GM21825 (cell line): ENCODE results near the gene WNT3.
"Not testable (repeated sequence)": the region's sequence is repeated elsewhere in the genome, so short reads cannot be mapped to it uniquely, and the experiment has no call there.

Experiments
- ATAC-seq: cut with Tn5 transposase; IDR thresholded peaks from one replicate; pipeline ENCODE4 v1.9.1; 2021; ENCODE audit warnings: mild to moderate bottlenecking, moderate library complexity; ENCODE audit not compliant: unreplicated experiment

Gene WNT3

DNA sequence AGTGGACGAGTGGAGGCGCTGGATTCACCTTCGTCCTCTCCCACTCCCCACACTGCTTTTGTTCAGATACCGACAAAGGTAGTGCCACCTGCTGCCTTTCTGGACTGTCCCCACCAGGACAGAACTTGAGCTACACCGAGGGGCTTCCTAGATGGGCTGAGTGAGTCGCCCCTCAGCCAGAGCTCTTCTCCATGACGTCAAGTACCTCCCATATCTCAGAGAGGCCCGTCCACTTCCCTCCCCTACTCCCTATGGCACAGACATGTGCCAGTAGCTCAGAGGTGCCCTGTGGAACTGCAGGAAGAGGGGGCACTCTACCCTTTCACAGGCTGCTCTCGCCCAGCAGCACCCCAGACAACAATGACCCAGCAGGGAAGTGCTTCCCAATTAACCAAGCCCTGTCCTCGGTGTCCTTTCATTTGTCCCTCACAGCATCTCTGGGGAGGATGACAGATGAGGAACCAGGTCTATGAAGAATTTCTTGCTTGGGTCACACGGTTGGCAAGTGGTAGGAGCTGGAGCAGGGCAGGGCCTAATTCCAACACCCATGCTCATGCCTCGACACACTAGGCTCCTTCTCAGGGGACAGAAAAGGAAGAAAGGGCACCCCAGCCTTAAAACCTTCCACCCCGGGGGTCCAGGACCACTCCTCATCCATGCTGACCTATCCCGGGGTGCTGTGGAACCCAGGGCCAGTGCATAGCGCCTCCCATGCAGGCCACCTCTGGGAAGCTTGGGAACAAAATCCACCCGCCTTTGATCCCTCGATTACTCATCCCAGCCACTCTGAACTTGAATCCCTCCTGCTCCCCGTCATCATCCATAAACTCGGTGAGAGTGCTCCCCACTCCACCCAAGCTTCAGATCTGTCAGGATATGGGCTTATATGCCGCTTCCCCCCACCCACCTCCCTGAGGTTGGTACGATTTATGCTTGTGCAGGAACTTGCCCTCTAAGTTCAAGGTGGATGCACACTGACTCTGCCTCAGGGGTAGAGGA is 51.7 kb downstream of the WNT3 start:
- no peak for ATAC-seq

GRCh38 chr17:46765453-46765852 is 53.0 kb downstream of the WNT3 start:
- ATAC-seq: no peak

DNA sequence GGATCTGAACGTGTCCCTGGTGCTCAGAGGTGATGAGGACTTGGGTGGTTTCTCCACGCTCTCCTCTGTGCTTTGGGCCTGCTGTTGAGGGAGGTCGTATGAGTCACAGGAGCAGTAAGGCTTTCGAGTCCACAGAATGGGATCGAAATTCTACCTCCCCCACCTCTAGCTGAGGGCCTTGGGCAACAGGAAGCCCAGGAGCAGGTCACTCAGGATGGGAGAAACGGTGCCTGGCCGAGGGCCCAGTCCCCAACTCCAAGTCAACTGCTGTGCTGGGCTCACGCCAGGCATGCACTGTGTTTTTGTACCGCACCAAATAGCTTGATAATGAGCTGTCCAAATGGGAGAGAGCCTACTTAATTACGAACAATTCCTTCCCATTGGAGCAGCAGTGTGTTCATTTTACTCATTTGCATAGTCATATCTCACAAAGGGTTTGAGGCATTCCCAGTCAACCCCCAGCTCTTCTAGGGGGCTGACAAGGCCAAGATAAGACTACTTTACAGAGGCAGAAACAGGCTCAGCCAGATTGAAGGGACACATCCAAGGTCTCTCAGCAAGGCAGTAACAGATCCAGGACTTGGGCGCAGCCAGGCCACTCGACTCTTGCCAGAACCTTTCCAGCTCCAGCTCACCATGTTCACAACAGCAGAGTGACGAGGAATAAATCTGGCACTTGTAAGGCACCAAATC is 53.6 kb downstream of the WNT3 start:
- ATAC-seq: no peak

- no peak for ATAC-seq
Measured at GRCh38 chr17:46764000-46764708, 54.3 kb downstream of the WNT3 start.

DNA sequence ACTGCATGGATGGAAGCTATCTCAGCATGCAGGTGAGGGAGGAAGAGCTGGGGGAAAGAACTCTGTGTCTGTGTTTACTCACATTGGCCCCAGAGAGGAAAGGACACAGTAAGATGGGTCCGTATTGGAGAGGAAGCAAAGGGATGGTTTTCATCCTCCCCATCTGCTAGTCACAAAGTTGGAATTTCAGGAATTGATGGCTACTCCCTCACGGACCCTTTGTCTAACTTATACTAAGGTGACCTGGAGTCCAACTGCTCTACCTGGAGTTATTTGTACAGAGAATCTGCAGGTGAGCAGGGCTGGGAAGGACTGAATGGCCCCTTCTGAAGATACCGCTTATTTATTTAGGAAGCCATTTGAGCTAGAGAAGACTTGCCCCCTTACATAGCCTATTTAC is 55.1 kb downstream of the WNT3 start:
- ATAC-seq: no peak

DNA sequence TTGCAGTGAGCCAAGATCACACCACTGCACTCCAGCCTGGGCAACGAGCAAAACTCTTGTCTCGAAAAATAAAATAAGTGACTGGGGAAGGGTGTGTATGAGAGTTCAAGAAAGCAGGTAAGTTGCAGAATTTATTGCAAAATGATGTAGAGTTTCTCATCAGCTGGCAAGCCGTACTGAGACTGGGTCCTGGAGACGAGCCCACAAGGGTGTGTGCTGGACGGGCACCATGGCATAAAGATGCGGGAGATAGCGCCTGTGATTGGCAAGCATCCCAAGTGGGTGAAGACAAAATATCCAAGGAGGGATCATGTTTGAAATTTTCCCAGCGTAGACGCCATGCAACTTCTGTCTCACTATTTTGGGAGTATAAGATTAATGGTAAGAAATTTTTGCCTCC is 59.4 kb downstream of the WNT3 start:
- no peak for ATAC-seq

- no peak for ATAC-seq
Measured at GRCh38 chr17:46758614-46759013, 59.9 kb downstream of the WNT3 start.

GRCh38 chr17:46757588-46757987 is 60.9 kb downstream of the WNT3 start:
- ATAC-seq: not testable (repeated sequence)

- no peak for ATAC-seq
Measured at GRCh38 chr17:46756861-46757260, 61.6 kb downstream of the WNT3 start.

- ATAC-seq: no peak
Measured at GRCh38 chr17:46756081-46756735, 62.3 kb downstream of the WNT3 start.

DNA sequence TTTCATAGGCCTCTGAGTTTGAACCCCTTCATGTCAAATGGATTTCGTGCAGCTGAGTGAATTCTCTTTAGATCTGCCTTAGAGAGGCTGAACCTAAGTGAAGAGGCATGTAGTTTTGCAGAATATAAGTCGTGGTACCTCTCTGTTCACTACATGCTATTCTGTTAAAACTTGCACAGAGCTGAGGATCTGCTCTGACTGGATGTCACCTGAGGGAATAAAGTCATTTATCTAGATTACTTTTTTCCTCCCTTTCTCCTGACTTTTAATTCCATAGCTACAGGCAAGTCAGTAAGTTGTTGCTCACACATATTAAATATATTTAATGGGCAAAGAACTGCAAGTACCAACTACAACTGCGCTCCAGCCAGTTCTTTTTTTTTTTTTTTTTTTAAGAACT is 64.7 kb downstream of the WNT3 start:
- no peak for ATAC-seq

- no peak for ATAC-seq
Measured at GRCh38 chr17:46751425-46751824, 67.1 kb downstream of the WNT3 start.

DNA sequence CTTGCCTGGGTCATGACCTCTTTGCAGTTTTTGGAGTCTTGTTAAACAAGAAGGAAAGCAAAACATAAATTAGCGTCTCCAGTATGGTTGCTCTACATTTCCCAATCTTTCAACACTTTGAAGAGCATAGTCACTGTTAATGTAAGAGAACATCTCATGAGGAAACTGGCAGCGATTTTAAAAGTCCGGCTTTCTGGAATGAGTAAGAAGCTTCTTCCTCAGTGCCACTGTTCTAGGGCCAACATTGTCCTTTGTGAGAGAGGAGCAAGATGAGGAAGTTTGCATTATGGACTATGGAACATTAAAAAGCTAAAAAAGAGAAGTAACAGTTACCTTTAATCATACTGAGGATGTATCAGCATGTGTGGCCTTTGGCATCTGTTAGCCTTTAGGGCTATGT is 73.1 kb downstream of the WNT3 start:
- ATAC-seq: no peak

DNA sequence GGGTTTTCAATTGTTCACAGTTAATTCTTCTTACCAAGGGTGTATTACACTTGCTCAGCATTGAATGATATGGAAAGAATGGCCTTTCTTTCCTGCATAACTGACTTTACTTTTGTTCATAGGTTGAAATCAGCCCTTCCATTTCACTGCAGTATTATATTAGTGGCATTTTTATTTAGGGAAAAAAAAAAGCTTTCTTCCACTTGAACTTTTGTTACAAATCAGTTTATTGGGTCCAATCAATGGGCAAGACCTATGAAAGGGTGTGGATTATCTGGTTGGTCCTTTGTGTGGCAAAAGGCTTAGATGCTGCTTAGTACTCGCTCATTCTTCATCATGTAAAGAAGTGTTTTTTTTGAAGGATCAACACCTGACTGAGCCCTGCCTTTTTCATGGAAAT is 74.1 kb downstream of the WNT3 start:
- ATAC-seq: no peak

DNA sequence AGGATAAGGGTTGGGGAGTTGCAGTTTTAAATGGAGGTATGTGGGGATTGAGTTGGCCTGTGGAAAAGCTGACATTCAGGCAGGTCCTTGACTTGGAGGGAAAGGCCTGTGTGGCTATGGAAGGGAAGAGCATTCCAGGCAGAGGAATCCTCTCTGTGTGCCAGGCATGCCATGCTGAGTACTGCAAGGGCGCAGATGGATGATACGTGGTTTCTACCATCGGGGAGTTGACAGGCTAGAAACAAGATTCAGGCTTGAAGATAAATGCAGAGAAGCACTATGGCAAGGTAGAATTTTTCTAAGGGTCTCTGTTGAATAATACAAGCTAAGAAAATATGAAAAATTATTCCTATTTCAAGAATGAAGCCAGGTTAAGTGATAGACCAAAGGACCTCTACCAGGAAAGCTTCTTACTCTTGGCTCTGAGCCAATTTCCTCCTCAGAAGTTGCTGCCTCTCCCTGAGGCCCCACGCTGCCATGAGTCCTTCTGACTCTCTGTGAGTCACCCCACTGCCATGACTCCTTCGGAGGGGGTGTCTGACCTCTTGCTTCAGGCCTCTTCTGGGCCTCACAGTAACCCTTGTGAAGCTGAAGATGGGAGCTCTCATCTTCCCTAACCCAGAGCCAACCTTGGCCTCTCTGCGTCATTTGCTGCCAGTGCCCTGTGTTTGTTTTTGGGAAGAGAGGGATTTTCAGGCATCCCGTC is 75.8 kb downstream of the WNT3 start:
- ATAC-seq: no peak

DNA sequence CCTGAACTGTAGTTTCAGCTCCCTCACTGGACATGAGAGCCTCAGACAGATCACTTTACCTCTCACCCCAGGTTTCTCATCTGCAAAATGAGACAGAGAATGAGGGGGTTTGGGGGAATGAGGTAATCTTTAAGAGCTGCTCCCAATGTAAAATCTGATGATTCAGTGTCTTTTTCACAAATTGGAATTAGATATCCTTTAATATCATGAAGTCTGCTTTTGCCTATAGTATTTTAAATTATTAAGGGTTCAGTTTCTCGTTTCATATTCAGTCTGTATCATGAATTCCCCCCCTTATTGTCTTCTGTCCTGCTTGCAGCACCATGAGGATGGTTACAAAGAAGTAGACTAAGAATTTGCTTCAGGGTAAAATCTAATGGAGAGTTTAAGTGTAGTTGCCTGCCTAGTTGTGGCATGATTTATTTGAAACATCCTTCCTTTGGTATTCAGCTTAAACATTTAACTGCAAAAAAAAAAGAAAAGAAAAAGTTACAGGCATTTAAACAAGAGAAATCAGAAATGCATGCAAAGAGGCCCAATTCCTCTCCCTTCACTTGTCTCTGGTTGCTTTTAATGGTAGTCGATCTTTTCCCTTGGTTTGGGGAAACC is 77.3 kb downstream of the WNT3 start:
- no peak for ATAC-seq

DNA sequence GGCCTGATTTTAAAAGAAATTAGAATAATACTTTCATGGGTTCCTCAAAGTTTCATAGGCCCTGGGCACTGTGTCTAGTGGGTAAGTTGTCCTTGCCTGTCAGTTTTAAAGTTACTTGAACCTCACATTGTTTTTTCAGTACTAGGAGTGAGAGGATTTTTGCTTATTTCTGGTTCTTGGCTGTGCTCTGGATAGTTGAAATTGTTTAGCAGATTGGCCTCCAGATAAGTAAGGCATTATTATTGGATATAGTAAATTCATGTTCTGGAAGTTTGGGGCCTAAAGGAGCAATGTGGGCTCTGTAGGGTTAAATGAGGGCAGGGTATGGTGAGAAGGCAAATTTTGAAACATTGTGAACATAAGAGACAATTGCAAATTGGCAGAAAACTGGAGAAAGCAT is 78.5 kb downstream of the WNT3 start:
- ATAC-seq: no peak

- no peak for ATAC-seq
Measured at GRCh38 chr17:46738544-46738943, 79.9 kb downstream of the WNT3 start.

DNA sequence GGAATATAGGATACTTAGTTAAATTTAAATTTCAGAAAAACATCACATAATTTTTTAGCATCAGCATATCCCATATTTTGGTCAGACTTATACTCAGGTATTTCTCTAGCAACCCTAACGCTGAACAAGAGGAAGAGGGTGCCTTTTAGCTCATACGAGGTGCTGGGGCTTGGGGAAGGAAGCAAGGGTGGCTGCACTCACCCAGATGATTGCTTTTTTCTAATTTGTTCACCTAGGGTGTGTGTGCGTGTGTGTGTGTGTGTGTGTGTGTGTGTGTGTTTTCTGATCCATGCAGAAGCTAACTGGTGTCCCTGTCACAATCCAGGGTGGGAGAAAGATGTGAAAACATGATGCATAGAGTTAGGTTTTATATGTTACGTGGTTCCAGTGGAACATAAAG is 81.2 kb downstream of the WNT3 start:
- no peak for ATAC-seq

- no peak for ATAC-seq
Measured at GRCh38 chr17:46736100-46736499, 82.4 kb downstream of the WNT3 start.
